ENCODE results near the gene HYOU1.
"Not testable (repeated sequence)": the region's sequence is repeated elsewhere in the genome, so short reads cannot be mapped to it uniquely, and the experiment has no call there.

HYOU1 gene

GRCh38 chr11:119044708-119045107, 12.3 kb downstream of the HYOU1 start:
- Mint-ChIP-seq H3K27ac (no peak overlapping the region), H3K4me3 (no peak overlapping the region), H3K36me3 (peaks cover 26% of the 10 kb centered on the region), H3K27me3 (no peaks in the 10 kb centered on the region), H3K4me1 (no peaks in the 10 kb centered on the region), H3K9me3 (no peaks in the 10 kb centered on the region)
- DNase-seq (ENCODE audit: low spot score in 2 of 2) (no peak), ATAC-seq (ENCODE audit: low read depth) (no peak)

DNA sequence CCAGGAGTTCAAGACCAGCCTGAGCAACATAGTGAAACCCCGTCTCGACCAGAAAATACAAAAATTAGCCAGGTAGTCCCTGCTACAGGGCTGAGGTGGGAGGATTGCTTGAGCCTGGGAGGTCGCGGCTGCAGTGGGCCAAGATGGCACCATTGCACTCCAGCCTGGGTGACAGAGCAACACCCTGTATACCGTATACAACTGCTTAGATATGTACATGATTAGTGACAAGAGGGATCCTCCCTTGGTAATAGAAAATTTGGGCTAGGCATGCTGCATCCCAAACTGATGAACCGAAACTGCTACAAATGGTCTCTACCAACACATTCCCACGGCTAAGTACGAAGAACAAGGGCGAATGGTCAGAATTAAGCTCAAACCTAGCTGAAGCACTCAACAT, 14.1 kb downstream of the HYOU1 start:
- Mint-ChIP-seq H3K27ac (no peak overlapping the region), H3K4me1 (peaks cover 3% of the 10 kb centered on the region), H3K27me3 (no peaks in the 10 kb centered on the region), H3K9me3 (no peaks in the 10 kb centered on the region), H3K4me3 (no peak overlapping the region), H3K36me3 (peaks cover 13% of the 10 kb centered on the region)
- ATAC-seq (ENCODE audit: low read depth) (no peak), DNase-seq (ENCODE audit: low spot score in 2 of 2) (no peak)

DNA sequence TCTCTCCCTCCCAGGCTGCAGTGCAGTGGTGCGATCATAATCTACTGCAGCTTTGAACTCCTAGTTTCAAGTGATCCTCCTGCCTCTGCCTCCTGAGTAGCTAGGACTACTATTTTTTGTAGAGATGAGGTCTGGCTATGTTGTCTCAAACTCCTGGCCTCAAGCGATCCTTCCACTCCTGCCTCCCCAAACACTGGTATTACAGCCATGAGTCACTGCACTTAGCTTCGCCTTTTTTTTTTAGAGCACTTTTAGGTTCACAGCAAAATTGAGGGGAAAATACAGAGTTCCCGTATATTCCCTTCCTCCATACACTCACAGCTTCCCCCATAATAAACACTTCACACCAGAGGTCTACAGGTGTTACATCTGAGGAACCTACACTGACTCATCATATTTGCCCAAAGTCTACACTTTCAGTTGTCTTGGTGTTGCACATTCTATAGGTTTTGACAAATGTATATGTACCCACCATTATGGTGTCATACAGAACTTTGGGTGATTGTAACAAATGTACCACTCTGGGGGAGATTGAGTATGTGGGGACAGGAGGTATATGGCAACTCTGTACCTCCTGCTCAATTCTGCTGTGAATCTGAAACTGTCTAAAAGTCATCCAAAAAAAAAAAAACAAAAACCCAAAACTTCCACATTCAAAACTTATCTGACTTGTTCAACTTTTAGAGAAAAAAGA, 15.0 kb downstream of the HYOU1 start:
- H3K4me3 Mint-ChIP-seq = no peak overlapping the region
- no peak for DNase-seq (ENCODE audit: low spot score in 2 of 2)
- ATAC-seq (ENCODE audit: low read depth) = no peak
- H3K36me3 Mint-ChIP-seq = peaks cover 8% of the 10 kb centered on the region
- H3K27me3 Mint-ChIP-seq = no peaks in the 10 kb centered on the region
- H3K4me1 Mint-ChIP-seq = peaks cover 3% of the 10 kb centered on the region
- no peak overlapping the region for H3K27ac Mint-ChIP-seq
- H3K9me3 Mint-ChIP-seq = no peaks in the 10 kb centered on the region

DNA sequence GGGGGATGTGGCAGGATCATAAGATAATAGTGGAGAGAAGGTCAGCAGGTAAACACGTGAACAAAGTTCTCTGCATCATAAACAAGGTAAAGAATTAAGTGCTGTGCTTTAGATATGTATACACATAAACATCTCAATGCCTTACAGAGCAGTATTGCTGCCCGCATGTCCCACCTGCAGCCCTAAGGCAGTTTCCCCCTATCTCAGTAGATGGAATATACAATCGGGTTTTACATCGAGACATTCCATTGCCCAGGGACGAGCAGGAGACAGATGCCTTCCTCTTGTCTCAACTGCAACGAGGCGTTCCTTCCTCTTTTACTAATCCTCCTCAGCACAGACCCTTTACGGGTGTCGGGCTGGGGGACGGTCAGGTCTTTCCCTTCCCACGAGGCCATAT, 17.5 kb downstream of the HYOU1 start:
- H3K27ac Mint-ChIP-seq; ATAC-seq (ENCODE audit: low read depth); H3K9me3 Mint-ChIP-seq; H3K4me3 Mint-ChIP-seq; H3K27me3 Mint-ChIP-seq; H3K36me3 Mint-ChIP-seq; H3K4me1 Mint-ChIP-seq; DNase-seq (ENCODE audit: low spot score in 2 of 2): not testable (repeated sequence)

DNA sequence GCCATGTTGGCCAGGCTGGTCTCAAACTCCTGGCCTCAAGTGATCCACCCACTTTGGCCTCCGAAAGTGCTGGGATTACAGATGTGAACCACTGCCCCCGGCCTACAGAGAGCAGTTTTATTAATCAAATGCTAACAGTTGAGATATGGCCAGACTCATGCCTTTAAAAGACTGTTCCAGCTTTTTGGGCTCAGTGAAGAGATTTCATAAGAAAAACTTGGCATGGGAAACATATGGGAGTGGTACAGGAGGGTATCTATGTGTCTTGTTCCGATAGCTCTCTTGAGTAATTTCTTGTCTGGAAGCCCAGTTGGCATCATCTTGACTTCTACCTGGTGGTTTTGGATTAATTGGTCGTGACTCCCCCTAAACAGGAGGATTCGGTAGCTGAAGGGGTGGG, 18.1 kb downstream of the HYOU1 start:
- DNase-seq (ENCODE audit: low spot score in 2 of 2) = no peak
- Mint-ChIP-seq H3K27ac (no peak overlapping the region), H3K4me3 (no peak overlapping the region), H3K27me3 (no peaks in the 10 kb centered on the region), H3K9me3 (no peaks in the 10 kb centered on the region), H3K36me3 (no peaks in the 10 kb centered on the region), H3K4me1 (peaks cover 3% of the 10 kb centered on the region)
- no peak for ATAC-seq (ENCODE audit: low read depth)

DNA sequence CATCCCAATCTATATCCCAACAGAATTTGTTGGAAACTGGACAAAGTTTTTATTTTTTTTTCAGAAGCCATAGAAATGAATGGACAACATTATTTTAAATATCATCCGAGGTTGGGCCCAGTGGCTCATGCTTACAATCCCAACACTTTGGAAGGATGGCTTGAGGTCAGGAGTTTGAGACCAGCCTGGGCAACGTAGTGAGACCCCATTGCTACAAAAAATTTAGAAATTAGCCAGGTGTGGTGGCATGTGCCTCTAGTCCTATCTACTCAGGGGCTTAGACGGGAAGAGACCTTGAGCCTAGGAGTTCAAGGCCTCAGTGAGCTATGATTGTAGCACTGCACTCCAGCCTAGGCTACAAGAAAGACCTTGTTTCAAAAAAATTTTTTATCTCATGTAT, 22.2 kb downstream of the HYOU1 start:
- ATAC-seq (ENCODE audit: low read depth) = no peak
- H3K27me3 Mint-ChIP-seq = no peaks in the 10 kb centered on the region
- H3K4me1 Mint-ChIP-seq = peaks cover 4% of the 10 kb centered on the region
- no peak overlapping the region for H3K4me3 Mint-ChIP-seq
- no peak overlapping the region for H3K27ac Mint-ChIP-seq
- DNase-seq (ENCODE audit: low spot score in 2 of 2) = no peak
- H3K36me3 Mint-ChIP-seq = no peaks in the 10 kb centered on the region
- no peaks in the 10 kb centered on the region for H3K9me3 Mint-ChIP-seq

GRCh38 chr11:119033421-119033820, 23.6 kb downstream of the HYOU1 start:
- not testable (repeated sequence) for H3K36me3 Mint-ChIP-seq; H3K27ac Mint-ChIP-seq; H3K27me3 Mint-ChIP-seq; H3K4me3 Mint-ChIP-seq; H3K9me3 Mint-ChIP-seq; ATAC-seq (ENCODE audit: low read depth); DNase-seq (ENCODE audit: low spot score in 2 of 2)
- H3K4me1 Mint-ChIP-seq = peaks cover 13% of the 10 kb centered on the region

DNA sequence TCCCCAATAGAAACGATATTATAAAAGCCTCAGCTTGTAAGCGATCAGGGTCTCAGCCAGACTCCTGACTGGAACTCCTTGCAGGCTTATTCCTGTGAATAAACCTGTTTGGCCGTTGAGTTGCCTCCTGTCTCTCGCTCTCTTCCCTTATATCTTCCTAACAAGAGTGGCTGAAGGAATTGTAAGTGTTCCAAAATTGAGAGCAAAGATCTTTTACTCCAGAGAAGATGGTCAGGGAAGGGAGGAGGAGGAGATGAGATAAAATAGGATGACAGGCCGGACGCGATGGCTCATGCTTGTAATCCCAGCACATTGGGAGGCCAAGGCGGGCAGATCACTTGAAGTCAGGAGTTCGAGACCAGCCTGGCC, 25.1 kb downstream of the HYOU1 start:
- no peaks in the 10 kb centered on the region for H3K9me3 Mint-ChIP-seq

GRCh38 chr11:119030329-119031047, 26.5 kb downstream of the HYOU1 start, which contains the start of gene SLC37A4:
TSS of gene SLC37A4 (minus strand) at chr11:119030877.
- H3K36me3 Mint-ChIP-seq = peaks cover 6% of the 10 kb centered on the region
- ATAC-seq (ENCODE audit: low read depth) = peak; percentile 92
- no peaks in the 10 kb centered on the region for H3K27me3 Mint-ChIP-seq
- no peaks in the 10 kb centered on the region for H3K9me3 Mint-ChIP-seq
- H3K27ac Mint-ChIP-seq = peak within 1 kb of the TSS; percentile 14
- peaks cover 17% of the 10 kb centered on the region for H3K4me1 Mint-ChIP-seq
- H3K4me3 Mint-ChIP-seq = peak within 1 kb of the TSS; percentile 85
- DNase-seq (ENCODE audit: low spot score in 2 of 2) = peak; percentile 99 to 100

More for the DNA sequence above, 25.1 kb downstream of the HYOU1 start:
- ATAC-seq (ENCODE audit: low read depth) (no peak), DNase-seq (ENCODE audit: low spot score in 2 of 2) (no peak)
- H3K27ac Mint-ChIP-seq = no peak overlapping the region
- peaks cover 3% of the 10 kb centered on the region for H3K36me3 Mint-ChIP-seq
- H3K4me1 Mint-ChIP-seq = peaks cover 17% of the 10 kb centered on the region
- no peak overlapping the region for H3K4me3 Mint-ChIP-seq
- no peaks in the 10 kb centered on the region for H3K27me3 Mint-ChIP-seq

DNA sequence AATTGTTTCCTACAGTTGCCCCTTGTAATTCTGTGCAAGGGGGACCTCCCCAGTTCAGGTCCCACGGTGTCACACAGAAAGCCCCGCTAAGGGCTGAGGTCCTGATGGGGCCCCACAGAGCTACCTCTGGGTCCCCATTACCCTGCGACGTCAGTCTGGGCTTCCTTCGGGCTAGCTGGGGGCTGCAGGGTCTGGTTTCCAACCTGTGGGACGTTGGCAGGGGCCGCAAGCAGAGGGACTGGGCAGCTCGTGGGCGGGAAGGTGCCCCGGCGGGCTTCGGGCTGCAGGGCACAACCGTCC, 27.0 kb downstream of the HYOU1 start:
- Mint-ChIP-seq H3K27me3 (no peaks in the 10 kb centered on the region), H3K4me1 (peaks cover 17% of the 10 kb centered on the region), H3K4me3 (peak overlapping the region; percentile 85), H3K27ac (peak overlapping the region; percentile 14), H3K9me3 (no peaks in the 10 kb centered on the region), H3K36me3 (peaks cover 11% of the 10 kb centered on the region)
- DNase-seq (ENCODE audit: low spot score in 2 of 2) (no peak), ATAC-seq (ENCODE audit: low read depth) (no peak)

- H3K4me3 Mint-ChIP-seq = peak overlapping the region; percentile 85
- peaks cover 14% of the 10 kb centered on the region for H3K36me3 Mint-ChIP-seq
- no peaks in the 10 kb centered on the region for H3K27me3 Mint-ChIP-seq
- H3K9me3 Mint-ChIP-seq = no peaks in the 10 kb centered on the region
- H3K27ac Mint-ChIP-seq = peak overlapping the region; percentile 14
- ATAC-seq (ENCODE audit: low read depth) = no peak
- peaks cover 17% of the 10 kb centered on the region for H3K4me1 Mint-ChIP-seq
- no peak for DNase-seq (ENCODE audit: low spot score in 2 of 2)
These were observed 27.5 kb downstream of the HYOU1 start for GRCh38 chr11:119029340-119030028.

DNA sequence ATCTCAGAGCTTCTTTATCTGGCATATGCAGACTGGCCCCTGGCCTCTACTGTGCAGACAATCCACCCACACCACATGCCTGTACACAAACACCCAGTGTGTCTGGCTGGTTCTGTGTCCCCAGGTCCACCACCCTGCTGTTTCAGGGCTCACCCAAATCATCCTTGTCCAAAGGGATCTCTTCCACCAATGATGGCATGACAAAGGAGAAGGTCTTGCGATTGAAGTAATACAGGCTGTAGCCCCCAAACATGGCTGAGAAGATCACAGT, 28.0 kb downstream of the HYOU1 start:
- H3K27ac Mint-ChIP-seq = no peak overlapping the region
- DNase-seq (ENCODE audit: low spot score in 2 of 2) (no peak), ATAC-seq (ENCODE audit: low read depth) (no peak)
- peaks cover 16% of the 10 kb centered on the region for H3K36me3 Mint-ChIP-seq
- H3K4me1 Mint-ChIP-seq = peaks cover 17% of the 10 kb centered on the region
- peak overlapping the region; percentile 49 for H3K4me3 Mint-ChIP-seq
- no peaks in the 10 kb centered on the region for H3K27me3 Mint-ChIP-seq
- H3K9me3 Mint-ChIP-seq = no peaks in the 10 kb centered on the region

- Mint-ChIP-seq H3K4me1 (peaks cover 18% of the 10 kb centered on the region), H3K4me3 (no peak overlapping the region), H3K27me3 (no peaks in the 10 kb centered on the region), H3K36me3 (peaks cover 17% of the 10 kb centered on the region), H3K9me3 (no peaks in the 10 kb centered on the region), H3K27ac (peak overlapping the region; percentile 45)
- ATAC-seq (ENCODE audit: low read depth) (no peak), DNase-seq (ENCODE audit: low spot score in 2 of 2) (no peak)
These were observed 28.5 kb downstream of the HYOU1 start for GRCh38 chr11:119028346-119029068.

Measured in memory B cell (primary cell).